HG03045 (cell line): Measurements from ENCODE around the gene KMT5B.
A peak's percentile ranks its signal among the peaks of the same experiment; 100 is the strongest.
"Not testable (repeated sequence)": the region's sequence is repeated elsewhere in the genome, so short reads cannot be mapped to it uniquely, and the experiment has no call there.

Experiments
- ATAC-seq: cut with Tn5 transposase; IDR thresholded peaks from one replicate; pipeline ENCODE4 v1.9.1; 2021; ENCODE audit warnings: mild to moderate bottlenecking, moderate library complexity; ENCODE audit not compliant: unreplicated experiment

KMT5B gene

DNA sequence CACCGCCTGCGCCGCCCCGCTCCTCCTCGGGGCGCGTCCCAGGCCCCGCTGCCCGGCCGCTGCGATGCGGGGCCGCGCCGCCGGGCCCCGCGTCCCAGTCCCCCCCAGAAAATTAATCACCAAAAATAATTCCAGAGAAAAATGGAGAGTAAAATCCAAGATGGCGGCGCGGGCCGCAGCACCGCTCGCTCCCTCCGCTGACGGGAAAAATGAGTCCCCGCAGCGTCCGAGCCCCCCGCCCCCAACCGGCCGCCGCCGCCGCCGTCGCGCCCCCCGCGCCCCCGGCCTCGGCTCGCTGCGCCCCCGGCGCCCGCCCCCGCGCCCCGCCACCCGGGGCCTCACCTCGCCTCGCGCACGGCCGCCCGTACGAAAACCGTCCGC is at the start of gene KMT5B:
Gene KMT5B (minus strand): TSS at position 162 of the 381 bp plus-strand sequence. CDS start 23,220 bp downstream, outside the sequence.
- peak; percentile 15 for ATAC-seq

DNA sequence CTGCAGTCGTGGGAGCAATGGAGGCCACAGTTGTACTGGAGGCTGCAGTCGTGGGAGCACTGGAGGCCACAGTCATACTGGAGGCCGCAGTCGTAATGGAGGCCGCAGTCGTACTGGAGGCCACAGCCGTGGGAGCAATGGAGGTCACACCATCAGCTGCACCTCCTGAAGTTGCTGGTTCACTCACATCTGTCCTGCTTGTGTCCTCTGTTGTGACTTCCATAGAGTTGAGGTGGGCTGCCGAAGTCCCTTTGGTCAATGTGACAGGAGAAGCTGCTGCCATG is 49.4 kb upstream of the KMT5B start:
- ATAC-seq: no peak

- no peak for ATAC-seq
These were observed 48.9 kb upstream of the KMT5B start for GRCh38 chr11:68261749-68262543.

- ATAC-seq: no peak
These were observed 47.9 kb upstream of the KMT5B start for GRCh38 chr11:68261006-68261405.

DNA sequence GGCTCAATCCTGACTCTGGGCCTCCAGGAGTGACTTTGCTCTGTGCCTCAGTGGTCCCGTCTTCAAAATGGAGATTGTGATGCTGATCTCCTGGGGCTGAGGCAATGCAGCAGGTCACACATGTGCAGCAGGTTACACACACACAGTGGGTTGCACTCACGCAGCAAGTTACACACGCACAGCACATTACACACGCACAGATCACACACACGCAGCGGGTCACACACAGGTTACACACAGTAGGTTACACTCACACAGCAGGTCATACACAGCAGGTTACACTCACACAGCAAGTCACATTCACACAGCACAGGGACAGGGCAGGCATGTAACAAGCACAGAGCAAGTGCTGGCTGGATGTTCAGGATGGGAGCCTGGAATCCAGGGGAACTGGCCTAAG is 47.4 kb upstream of the KMT5B start:
- ATAC-seq: no peak

DNA sequence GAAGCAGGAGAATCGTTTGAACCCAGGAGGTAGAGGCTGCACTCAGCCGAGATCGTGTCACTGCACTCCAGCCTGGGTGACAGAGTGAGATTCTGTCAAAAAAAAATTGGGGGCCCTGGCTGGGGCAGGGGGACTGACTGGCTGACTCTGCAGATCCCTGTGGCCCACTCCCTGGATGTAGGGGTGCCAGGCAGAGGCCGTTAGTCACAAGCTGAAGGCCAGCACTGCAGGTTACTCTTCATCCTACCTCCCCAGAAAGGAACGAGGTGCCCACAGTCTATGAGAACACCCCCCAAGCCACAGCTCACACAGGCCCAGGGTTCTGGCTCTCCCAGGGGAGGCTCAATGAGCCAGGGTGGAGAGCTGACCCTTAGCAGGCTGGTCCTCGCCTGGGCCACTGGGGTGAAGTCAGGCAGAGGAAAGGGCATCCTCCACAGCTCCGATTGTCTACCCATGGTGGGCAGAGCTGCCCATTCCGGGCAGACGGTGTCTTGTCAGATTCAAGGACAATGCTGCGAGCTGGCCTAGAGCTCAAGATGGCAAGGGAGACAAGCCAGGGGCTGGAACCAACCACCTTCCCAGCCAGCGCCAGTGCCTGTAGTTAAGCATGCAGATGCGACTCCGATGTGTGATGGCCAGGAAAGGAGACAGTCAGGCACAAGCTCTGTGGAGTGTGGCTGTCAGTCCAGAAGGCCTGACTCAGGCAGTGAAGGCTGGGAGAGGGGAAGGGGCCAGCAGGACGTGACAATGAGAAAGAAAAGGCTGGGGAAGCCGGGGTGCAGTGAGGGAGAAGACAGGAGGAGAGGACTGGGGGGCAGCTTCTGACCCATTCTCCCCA is 46.2 kb upstream of the KMT5B start:
- ATAC-seq: no peak

DNA sequence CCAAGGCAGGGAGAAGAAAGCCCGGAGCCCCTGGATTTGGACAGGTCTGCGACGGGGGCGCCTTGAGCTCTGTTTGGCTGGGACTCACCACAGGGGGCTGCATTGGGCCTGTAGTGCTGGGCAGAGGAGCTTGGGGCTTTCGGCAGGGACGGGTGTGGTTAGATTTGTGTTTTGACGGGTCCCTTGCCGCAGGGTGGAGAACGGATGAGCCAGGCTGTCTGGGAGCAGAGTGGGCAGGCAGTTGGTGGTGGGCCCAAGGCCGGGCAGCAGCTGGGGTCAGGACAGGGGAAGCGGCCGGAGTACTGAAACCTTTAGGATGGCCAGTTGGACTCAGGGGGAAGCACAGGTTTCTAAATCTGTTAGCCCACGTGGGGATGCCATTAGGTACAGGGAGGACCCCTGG is 45.3 kb upstream of the KMT5B start:
- ATAC-seq: no peak

GRCh38 chr11:68257477-68258362 is 44.6 kb upstream of the KMT5B start:
- ATAC-seq: no peak

- no peak for ATAC-seq
These were observed 43.2 kb upstream of the KMT5B start for GRCh38 chr11:68256331-68256741.

DNA sequence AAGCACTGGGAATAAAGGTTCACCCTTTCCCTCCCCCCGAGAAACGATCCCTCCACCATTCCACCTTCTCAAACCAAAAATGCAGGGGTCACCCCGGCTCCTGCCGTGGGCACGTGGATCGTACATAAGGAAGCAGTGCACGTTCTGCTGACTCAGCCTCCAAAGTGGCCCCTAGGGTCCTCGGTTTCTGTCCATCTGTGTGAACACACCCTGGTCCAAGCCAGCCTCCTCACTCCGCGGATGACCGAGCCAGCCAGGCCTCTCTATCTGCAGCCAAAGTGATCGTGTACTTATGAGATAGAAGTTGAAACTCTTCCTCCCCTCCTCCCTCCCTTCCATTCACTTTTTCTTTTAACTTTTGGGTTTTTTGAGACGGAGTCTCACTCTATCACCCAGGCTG is 42.4 kb upstream of the KMT5B start:
- no peak for ATAC-seq

DNA sequence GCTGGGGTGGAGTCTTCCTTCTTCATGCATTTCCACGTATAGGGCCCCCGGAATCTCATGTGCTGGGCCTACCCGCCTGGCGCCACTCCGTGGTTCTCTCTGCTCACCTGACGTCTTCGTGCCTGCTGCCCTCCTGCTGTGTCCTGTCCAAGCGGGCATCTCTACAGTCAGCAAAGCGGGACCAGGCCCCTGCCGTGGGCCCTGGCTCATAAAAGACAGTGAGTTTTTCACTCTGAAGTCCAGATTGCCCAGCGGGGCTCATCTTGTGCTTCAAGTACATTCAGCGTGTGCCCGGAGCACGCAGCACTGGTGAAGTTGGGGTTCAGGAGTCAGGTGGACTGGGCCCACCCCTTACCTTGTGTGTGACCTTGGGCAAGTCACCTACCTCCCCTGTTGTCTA is 41.3 kb upstream of the KMT5B start:
- no peak for ATAC-seq

DNA sequence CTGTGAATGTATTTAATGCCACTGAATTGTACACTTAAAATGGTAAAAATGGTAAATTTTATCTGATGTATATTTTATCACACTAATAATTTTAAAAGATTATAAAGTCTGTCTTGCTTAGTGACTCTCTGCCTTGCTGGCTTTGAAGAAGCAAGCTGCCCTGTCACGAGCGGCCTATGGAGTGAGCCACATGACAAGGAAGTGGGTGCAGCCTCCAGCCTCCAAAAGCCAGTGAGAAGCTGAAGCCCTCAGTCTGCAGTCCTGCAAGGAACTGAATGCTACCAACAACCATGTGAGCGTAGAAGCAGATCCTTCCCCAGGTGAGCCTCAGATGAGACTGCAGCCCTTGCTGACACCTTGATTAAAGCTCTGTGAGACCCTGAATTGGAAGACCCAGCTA is 38.7 kb upstream of the KMT5B start:
- ATAC-seq: no peak

DNA sequence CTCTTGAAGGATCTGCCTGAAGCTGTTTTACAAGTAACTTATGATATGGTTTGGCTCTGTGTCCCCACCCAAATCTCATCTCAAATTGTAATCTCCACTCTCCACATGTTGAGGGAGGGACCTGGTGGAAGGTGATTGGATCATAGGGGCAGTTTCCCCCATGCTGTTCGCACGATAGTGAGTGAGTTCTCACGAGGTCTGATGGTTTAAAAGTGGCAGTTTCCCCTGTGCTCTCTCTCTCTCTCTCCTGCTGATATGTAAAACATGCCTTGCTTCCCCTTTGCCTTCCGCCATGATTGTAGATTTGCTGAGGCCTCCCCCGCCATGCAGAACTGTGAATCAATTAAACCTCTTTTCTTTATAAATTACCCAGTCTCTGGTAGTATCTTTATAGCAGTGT is 31.8 kb upstream of the KMT5B start:
- ATAC-seq: not testable (repeated sequence)

DNA sequence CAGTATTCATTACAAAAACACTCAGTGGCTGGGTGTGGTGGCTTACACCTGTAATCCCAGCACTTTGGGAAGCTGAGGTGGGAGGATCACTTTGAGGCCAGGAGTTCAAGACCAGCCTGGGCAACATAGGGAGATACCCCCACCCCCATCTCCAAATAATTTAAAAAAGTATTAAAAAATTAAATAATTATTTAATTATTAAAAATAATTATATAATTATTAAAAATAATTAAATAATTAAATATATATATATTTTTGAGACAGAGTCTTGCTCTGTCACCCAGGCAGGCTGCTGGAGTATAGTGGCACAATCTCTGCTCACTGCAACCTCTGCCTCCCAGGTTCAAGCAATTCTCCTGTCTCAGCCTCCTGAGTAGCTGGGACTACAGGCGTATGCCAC is 30.8 kb upstream of the KMT5B start:
- ATAC-seq: not testable (repeated sequence)

DNA sequence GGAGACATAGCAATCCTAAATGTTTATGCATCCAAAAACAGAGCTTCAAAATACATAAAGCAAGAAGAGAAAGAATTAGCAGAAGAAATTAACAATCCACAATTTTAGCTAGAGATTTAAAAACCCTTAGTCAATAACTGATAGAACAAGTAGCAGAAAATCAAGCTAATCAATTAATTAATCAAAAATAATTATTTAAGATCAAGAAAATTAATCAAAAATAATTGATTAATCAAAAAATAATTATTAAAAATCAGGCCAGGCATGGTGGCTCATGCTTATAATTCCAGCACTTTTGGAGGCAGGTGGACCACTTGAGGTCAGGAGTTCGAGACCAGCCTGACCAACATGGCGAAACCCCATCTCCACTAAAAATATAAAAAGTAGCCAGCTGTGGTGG is 29.5 kb upstream of the KMT5B start:
- no peak for ATAC-seq

GRCh38 chr11:68231621-68232020 is 18.5 kb upstream of the KMT5B start:
- ATAC-seq: no peak

DNA sequence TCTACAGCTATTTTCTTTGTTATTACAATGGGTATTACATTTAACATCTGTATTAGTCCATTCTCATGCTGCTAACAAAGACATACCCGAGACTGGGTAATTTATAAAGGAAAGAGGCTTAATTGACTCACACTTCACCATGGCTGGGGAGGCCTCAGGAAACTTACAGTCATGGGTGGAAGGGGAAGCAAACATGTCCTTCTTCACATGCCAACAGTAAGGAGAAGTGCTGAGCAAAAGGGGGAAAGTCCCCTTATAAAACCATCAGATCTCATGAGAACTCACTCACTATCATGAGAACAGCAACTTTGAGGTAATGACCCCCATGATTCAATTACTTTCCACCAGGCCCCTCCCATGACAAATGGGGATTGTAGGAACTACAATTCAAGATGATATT is 16.5 kb upstream of the KMT5B start:
- no peak for ATAC-seq

DNA sequence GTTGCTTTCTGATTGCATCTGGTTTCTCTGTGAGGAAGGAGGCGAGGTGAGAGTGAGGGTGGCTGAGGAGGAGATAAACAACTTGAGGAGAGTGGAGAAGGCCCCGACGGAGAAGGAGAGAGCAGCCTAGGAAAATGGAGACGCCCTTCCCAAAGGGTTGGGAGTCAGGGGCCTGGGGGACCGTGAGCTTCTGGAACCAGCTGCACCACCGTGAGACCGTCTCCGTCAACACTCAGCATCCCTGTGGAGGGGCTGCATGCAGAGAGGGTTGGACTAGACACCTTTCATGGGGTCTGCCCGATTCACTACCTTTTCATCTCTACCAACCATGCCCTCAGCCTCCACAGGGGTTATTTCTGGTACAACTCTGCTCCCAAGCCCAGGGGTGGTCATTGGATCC is 13.3 kb upstream of the KMT5B start:
- no peak for ATAC-seq

DNA sequence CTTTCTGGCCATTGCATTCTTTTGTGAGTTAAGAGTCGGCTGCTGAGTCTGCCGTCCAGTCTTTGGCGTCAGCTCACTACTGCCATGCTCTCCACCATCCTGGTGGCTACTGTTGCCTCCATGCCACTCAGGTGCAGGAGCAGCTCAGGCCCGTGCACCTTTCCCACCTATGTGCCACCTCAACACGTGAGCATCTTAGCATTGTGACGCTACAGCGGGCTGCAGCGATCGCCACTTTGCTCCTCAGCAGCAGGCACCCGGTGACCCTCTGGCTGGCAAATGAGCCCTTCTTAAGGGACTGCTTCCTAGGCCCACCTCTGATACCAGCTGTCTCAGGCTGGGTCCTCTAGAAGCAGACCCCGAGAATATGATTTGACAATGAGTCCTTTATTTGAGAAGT is 11.5 kb upstream of the KMT5B start:
- ATAC-seq: no peak

DNA sequence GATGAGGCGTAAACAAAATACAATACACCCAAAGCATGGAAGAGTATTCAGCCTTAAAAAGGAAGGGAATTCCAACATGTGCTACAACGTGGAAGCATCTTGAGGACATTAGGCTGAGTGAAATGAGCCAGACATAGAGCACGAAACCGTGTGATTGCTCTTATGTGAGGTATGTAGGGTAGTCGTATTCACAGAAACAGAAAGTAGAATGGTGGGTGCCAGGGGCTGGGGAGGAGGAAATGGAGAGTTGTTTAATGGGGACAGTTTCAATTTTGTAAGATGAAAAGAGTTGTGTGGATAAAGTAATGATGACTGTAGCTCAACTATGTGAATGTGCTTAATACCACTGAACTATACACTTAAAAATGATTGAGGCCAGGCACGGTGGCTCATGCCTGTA is 10.2 kb upstream of the KMT5B start:
- no peak for ATAC-seq

DNA sequence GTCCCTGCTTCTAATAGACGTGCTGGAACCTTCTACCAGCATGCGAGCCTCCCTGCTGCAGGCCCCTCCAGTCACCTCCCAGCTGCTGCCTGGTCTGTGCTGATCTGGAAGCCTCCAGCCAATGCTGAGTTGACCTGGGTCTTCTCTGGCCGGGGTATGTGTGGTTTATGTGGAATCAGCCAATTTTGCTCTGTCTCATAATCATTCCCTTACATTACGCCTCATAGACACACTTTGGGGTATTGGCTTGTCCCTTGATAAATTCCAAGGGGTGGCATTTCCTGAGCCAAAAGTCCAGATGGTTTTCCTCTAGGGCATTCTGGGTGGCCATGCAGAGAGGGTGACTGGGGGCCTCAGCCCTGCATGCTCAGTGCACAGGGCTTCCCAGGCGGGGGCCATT is 8.3 kb upstream of the KMT5B start:
- no peak for ATAC-seq
